H9 (cell line): Measurements from ENCODE around the gene FKBP4. TPM values are rescaled to one million over a fixed set of nuclear protein-coding genes. Genes with fewer than 3 reads are reported as not detected.
A peak's percentile ranks its signal among the peaks of the same experiment; 100 is the strongest.

Experiments
- DNase-seq: peaks from one replicate; pipeline ENCODE4 v3.0.0-alpha.2; 2017
- H2AFZ ChIP-seq: one replicate; pipeline ENCODE4 v1.6.1; 2013; ENCODE audit warnings: mild to moderate bottlenecking, low read length, control low read depth, moderate library complexity
- H2AK5ac ChIP-seq: 2 replicates; pipeline ENCODE4 v1.6.1; 2013; ENCODE audit warnings: low read length, control low read depth, mixed read lengths; ENCODE audit not compliant: insufficient read length
- H2BK120ac ChIP-seq: one replicate; pipeline ENCODE4 v1.6.1; 2013; ENCODE audit warnings: low read depth, mild to moderate bottlenecking, low read length, control low read depth, inconsistent platforms; ENCODE audit not compliant: poor library complexity, severe bottlenecking
- H2BK12ac ChIP-seq: 2 replicates; pipeline ENCODE4 v1.6.1; 2013; ENCODE audit warnings: low read length, control low read depth, mixed read lengths, low read depth; ENCODE audit not compliant: insufficient read length
- H2BK15ac ChIP-seq: 2 replicates; pipeline ENCODE4 v1.6.1; 2013; ENCODE audit warnings: low read depth, low read length, control low read depth
- H2BK20ac ChIP-seq: one replicate; pipeline ENCODE4 v1.6.1; 2013; ENCODE audit warnings: low read depth, mild to moderate bottlenecking, low read length, control low read depth, inconsistent platforms; ENCODE audit not compliant: poor library complexity, severe bottlenecking
- H2BK5ac ChIP-seq: 2 replicates; pipeline ENCODE4 v1.6.1; 2013; ENCODE audit warnings: low read length, control low read depth, mixed read lengths; ENCODE audit not compliant: insufficient read length
- H3K14ac ChIP-seq: 2 replicates; pipeline ENCODE4 v1.6.1; 2013; ENCODE audit warnings: low read length, control low read depth; ENCODE audit not compliant: insufficient read depth
- H3K18ac ChIP-seq: 2 replicates; pipeline ENCODE4 v1.6.1; 2013; ENCODE audit warnings: low read depth, mild to moderate bottlenecking, mixed read lengths, low read length, control low read depth; ENCODE audit not compliant: insufficient read length
- H3K23ac ChIP-seq: 2 replicates; pipeline ENCODE4 v1.6.1; 2013; ENCODE audit warnings: low read length, control low read depth, mixed read lengths, low read depth; ENCODE audit not compliant: insufficient read length
- H3K23me2 ChIP-seq: 2 replicates; pipeline ENCODE4 v1.6.1; 2013; ENCODE audit warnings: low read depth, mild to moderate bottlenecking, mixed read lengths, low read length, control low read depth; ENCODE audit not compliant: insufficient read length, poor library complexity, severe bottlenecking
- H3K27ac ChIP-seq: 2 replicates; pipeline ENCODE4 v1.5.1; 2013; ENCODE audit warnings: low read length, control low read depth, mixed read lengths, low read depth; ENCODE audit not compliant: insufficient read length
- H3K27me3 ChIP-seq: 2 replicates; pipeline ENCODE4 v1.6.1; 2013; ENCODE audit warnings: low read length, control low read depth, inconsistent platforms; ENCODE audit not compliant: insufficient read depth
- H3K4ac ChIP-seq: 2 replicates; pipeline ENCODE4 v1.6.1; 2013; ENCODE audit warnings: low read depth, mild to moderate bottlenecking, control low read depth, inconsistent platforms, low read length, moderate library complexity
- H3K4me1 ChIP-seq: 2 replicates; pipeline ENCODE4 v1.6.1; 2013; ENCODE audit warnings: low read length, control low read depth, inconsistent platforms; ENCODE audit not compliant: insufficient read depth
- H3K4me2 ChIP-seq: 2 replicates; pipeline ENCODE4 v1.6.1; 2013; ENCODE audit warnings: low read length, control low read depth, mixed read lengths; ENCODE audit not compliant: insufficient read length, insufficient read depth
- H3K56ac ChIP-seq: 2 replicates; pipeline ENCODE4 v1.6.1; 2013; ENCODE audit warnings: low read depth, mild to moderate bottlenecking, mixed read lengths, low read length, control low read depth; ENCODE audit not compliant: insufficient read length
- H3K79me1 ChIP-seq: 2 replicates; pipeline ENCODE4 v1.6.1; 2013; ENCODE audit warnings: low read depth, mild to moderate bottlenecking, moderate library complexity, low read length, control low read depth, inconsistent platforms; ENCODE audit not compliant: insufficient read depth, poor library complexity, severe bottlenecking
- H3K79me2 ChIP-seq: 2 replicates; pipeline ENCODE4 v1.6.1; 2013; ENCODE audit warnings: low read length, control low read depth, inconsistent platforms; ENCODE audit not compliant: insufficient read depth
- H3K9ac ChIP-seq: 2 replicates; pipeline ENCODE4 v1.6.1; 2013; ENCODE audit warnings: low read length, control low read depth, mixed read lengths; ENCODE audit not compliant: insufficient read length; ENCODE audit errors: extremely low read depth
- H3K9me3 ChIP-seq: one replicate; pipeline ENCODE4 v1.6.1; 2013; ENCODE audit warnings: low read depth, low read length, inconsistent platforms; ENCODE audit not compliant: control insufficient read depth
- H3T11ph ChIP-seq: one replicate; pipeline ENCODE4 v1.6.1; 2013; ENCODE audit warnings: mild to moderate bottlenecking, low read length, control low read depth, inconsistent platforms
- H4K20me1 ChIP-seq: one replicate; pipeline ENCODE4 v1.6.1; 2013; ENCODE audit not compliant: control insufficient read depth, insufficient read length, insufficient read depth
- H4K5ac ChIP-seq: 2 replicates; pipeline ENCODE4 v1.6.1; 2013; ENCODE audit warnings: low read depth, mild to moderate bottlenecking, mixed read lengths, low read length, control low read depth; ENCODE audit not compliant: insufficient read length
- H4K8ac ChIP-seq: replicated peaks from 2 replicates; pipeline ENCODE4 v1.6.1; 2013; ENCODE audit warnings: low read length, control low read depth, mixed read lengths, low read depth; ENCODE audit not compliant: insufficient read length
- H4K91ac ChIP-seq: 2 replicates; pipeline ENCODE4 v1.6.1; 2013; ENCODE audit warnings: low read depth, mild to moderate bottlenecking, moderate library complexity, mixed read lengths, low read length, control low read depth; ENCODE audit not compliant: insufficient read length
- H3K27ac Mint-ChIP-seq, 3 experiments: 2 replicates in 2 of 3; 3 replicates in 1 of 3; pipeline ENCODE4 v1.8.0; 2020 to 2021; ENCODE audit warnings: mixed read lengths in 3 of 3, mild to moderate bottlenecking in 1 of 3, moderate library complexity in 1 of 3
- H3K27me3 Mint-ChIP-seq: 2 replicates; pipeline ENCODE4 v1.8.0; 2021; ENCODE audit warnings: low read depth, mild to moderate bottlenecking, moderate library complexity, mixed read lengths
- H3K36me3 Mint-ChIP-seq, 3 experiments: 2 replicates in 2 of 3; 3 replicates in 1 of 3; pipeline ENCODE4 v1.8.0; 2020 to 2021; ENCODE audit warnings: low read depth in 3 of 3, mixed read lengths in 3 of 3; ENCODE audit not compliant: insufficient read depth in 1 of 3
- H3K4me1 Mint-ChIP-seq, 2 experiments: 2 replicates each; pipeline ENCODE4 v1.8.0; 2020; ENCODE audit warnings: mixed read lengths in 2 of 2
- H3K4me3 Mint-ChIP-seq, 2 experiments: 2 replicates in 1 of 2; 3 replicates in 1 of 2; pipeline ENCODE4 v1.8.0; 2020 to 2021; ENCODE audit warnings: mild to moderate bottlenecking in 2 of 2, mixed read lengths in 2 of 2, moderate library complexity in 1 of 2
- H3K9me3 Mint-ChIP-seq, 2 experiments: 2 replicates in 1 of 2; 3 replicates in 1 of 2; pipeline ENCODE4 v1.8.0; 2020; ENCODE audit warnings: mild to moderate bottlenecking in 2 of 2, mixed read lengths in 2 of 2, moderate library complexity in 1 of 2
- WGBS: extraction: QIAGEN DNeasy Blood & Tissue Kit; methylation state at CpG from one replicate; pipeline ENCODE4 v1.1.7; 2013; ENCODE audit warnings: missing lambda C conversion rate, low lambda C conversion rate, mixed read lengths; ENCODE audit not compliant: insufficient read length; ENCODE audit errors: extremely low coverage; 5-methylcytosine and 5-hydroxymethylcytosine counted together
- total RNA-seq: library from RNA; stranded (reverse); gene quantifications from 2 replicates; pipeline ENCODE4 v1.2.1, GENCODE V29; 2021
- TF ChIP-seq, protein P1 (sequence below): fragments of 200-600 bp; sonication (generic); conservative IDR thresholded peaks from 3 replicates; pipeline ENCODE4 v1.8.0; 2021; ENCODE audit warnings: antibody characterized with exemption, mild to moderate bottlenecking

Gene FKBP4
- total RNA-seq, 1 experiment from 2014 or later = 221 TPM

GRCh38 chr12:2783936-2784600, 10.7 kb upstream of the FKBP4 start:
- Histone ChIP-seq H3K27me3 (no peaks in the 10 kb centered on the region), H4K5ac (no peak overlapping the region), H3K27ac (no peak overlapping the region), H3K23me2 (no peaks in the 10 kb centered on the region), H2BK120ac (no peak overlapping the region), H3K56ac (no peak overlapping the region), H3K18ac (no peak overlapping the region), H3K23ac (no peak overlapping the region), H4K8ac (no peak overlapping the region), H3K14ac (no peak overlapping the region), H3K9ac (no peak overlapping the region), H3T11ph (no peak overlapping the region), H2BK12ac (no peak overlapping the region), H4K20me1 (no peaks in the 10 kb centered on the region), H3K4me1 (peaks cover 3% of the 10 kb centered on the region; the same call in 1 of the 2 replicates), H3K79me1 (no peaks in the 10 kb centered on the region), H2BK15ac (no peak overlapping the region), H3K79me2 (no peaks in the 10 kb centered on the region), H3K4me2 (peak overlapping the region; percentile 5), H2BK5ac (no peak overlapping the region), H2AFZ (no peak overlapping the region), H4K91ac (no peak overlapping the region), H3K4ac (no peak overlapping the region), H2AK5ac (no peak overlapping the region), H2BK20ac (no peak overlapping the region), H3K9me3 (no peaks in the 10 kb centered on the region)
- H3K27ac Mint-ChIP-seq = no peak overlapping the region; a peak in 1 of 7 replicates
- H3K4me1 Mint-ChIP-seq = peaks cover 11 to 14% of the 10 kb centered on the region in 2 experiments
- WGBS = no CpG with 5 or more reads among the region's 25 CpGs
- no peaks in the 10 kb centered on the region for H3K36me3 Mint-ChIP-seq
- H3K4me3 Mint-ChIP-seq = peak overlapping the region in 1 of 2 experiments; percentile 45; a peak in 1 of 5 replicates
- TF ChIP-seq, protein P1, sequence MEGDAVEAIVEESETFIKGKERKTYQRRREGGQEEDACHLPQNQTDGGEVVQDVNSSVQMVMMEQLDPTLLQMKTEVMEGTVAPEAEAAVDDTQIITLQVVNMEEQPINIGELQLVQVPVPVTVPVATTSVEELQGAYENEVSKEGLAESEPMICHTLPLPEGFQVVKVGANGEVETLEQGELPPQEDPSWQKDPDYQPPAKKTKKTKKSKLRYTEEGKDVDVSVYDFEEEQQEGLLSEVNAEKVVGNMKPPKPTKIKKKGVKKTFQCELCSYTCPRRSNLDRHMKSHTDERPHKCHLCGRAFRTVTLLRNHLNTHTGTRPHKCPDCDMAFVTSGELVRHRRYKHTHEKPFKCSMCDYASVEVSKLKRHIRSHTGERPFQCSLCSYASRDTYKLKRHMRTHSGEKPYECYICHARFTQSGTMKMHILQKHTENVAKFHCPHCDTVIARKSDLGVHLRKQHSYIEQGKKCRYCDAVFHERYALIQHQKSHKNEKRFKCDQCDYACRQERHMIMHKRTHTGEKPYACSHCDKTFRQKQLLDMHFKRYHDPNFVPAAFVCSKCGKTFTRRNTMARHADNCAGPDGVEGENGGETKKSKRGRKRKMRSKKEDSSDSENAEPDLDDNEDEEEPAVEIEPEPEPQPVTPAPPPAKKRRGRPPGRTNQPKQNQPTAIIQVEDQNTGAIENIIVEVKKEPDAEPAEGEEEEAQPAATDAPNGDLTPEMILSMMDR = peak; percentile 96
- H3K9me3 Mint-ChIP-seq = no peaks in the 10 kb centered on the region
- H3K27me3 Mint-ChIP-seq = peaks cover 32% of the 10 kb centered on the region
- DNase-seq = peak; percentile 88
